HG03342 (cell line): ENCODE results near the gene MLXIP.
A peak's percentile ranks its signal among the peaks of the same experiment; 100 is the strongest.
"Not testable (repeated sequence)": the region's sequence is repeated elsewhere in the genome, so short reads cannot be mapped to it uniquely, and the experiment has no call there.

Experiments
- ATAC-seq: cut with Tn5 transposase; IDR thresholded peaks from one replicate; pipeline ENCODE4 v1.9.1; 2021; ENCODE audit warnings: mild to moderate bottlenecking, moderate library complexity; ENCODE audit not compliant: unreplicated experiment

Gene MLXIP

GRCh38 chr12:122078141-122079032 is at the start of gene MLXIP:
Gene MLXIP, plus strand, starts transcription at chr12:122078756. Its CDS starts 98 bp downstream, at chr12:122078854.
- peak; percentile 76 for ATAC-seq

- no peak for ATAC-seq
Measured at GRCh38 chr12:122028905-122029560, 49.5 kb upstream of the MLXIP start.

- no peak for ATAC-seq
Measured at GRCh38 chr12:122029620-122030423, 48.7 kb upstream of the MLXIP start.

- no peak for ATAC-seq
Measured at GRCh38 chr12:122030424-122031035, 48.0 kb upstream of the MLXIP start.

- ATAC-seq: no peak
Measured at GRCh38 chr12:122031342-122032216, 47.0 kb upstream of the MLXIP start.

- no peak for ATAC-seq
Measured at GRCh38 chr12:122032580-122032979, 46.0 kb upstream of the MLXIP start.

GRCh38 chr12:122035292-122035691 is 43.3 kb upstream of the MLXIP start:
- no peak for ATAC-seq

GRCh38 chr12:122036153-122036552 is 42.4 kb upstream of the MLXIP start:
- no peak for ATAC-seq

GRCh38 chr12:122040579-122041386 is 37.8 kb upstream of the MLXIP start:
- ATAC-seq: peak; percentile 48

GRCh38 chr12:122041458-122041857 is 37.1 kb upstream of the MLXIP start:
- not testable (repeated sequence) for ATAC-seq

GRCh38 chr12:122042910-122043309 is 35.6 kb upstream of the MLXIP start:
- ATAC-seq: no peak

- no peak for ATAC-seq
Measured at GRCh38 chr12:122043476-122043875, 35.1 kb upstream of the MLXIP start.

- ATAC-seq: no peak
Measured at GRCh38 chr12:122045262-122045661, 33.3 kb upstream of the MLXIP start.

- no peak for ATAC-seq
Measured at GRCh38 chr12:122046145-122046544, 32.4 kb upstream of the MLXIP start.

- no peak for ATAC-seq
Measured at GRCh38 chr12:122048151-122048550, 30.4 kb upstream of the MLXIP start.

GRCh38 chr12:122049827-122050226 is 28.7 kb upstream of the MLXIP start:
- no peak for ATAC-seq

- ATAC-seq: no peak
Measured at GRCh38 chr12:122050706-122051105, 27.9 kb upstream of the MLXIP start.

GRCh38 chr12:122051231-122051876 is 27.2 kb upstream of the MLXIP start:
- ATAC-seq: no peak

GRCh38 chr12:122052285-122052684 is 26.3 kb upstream of the MLXIP start:
- no peak for ATAC-seq
